Activated naive CD4-positive, alpha-beta T cell treated with anti-CD3 and anti-CD28 coated beads, Interleukin-2, amount 50 U/mL, for 24 hours (primary cell): ENCODE results near the gene GARNL3.

Experiments used
- H3K27ac Mint-ChIP-seq: one replicate; pipeline ENCODE4 v1.8.0; 2021; ENCODE audit warnings: mild to moderate bottlenecking, mixed read lengths
- H3K27me3 Mint-ChIP-seq: one replicate; pipeline ENCODE4 v1.8.0; 2021; ENCODE audit warnings: mixed read lengths
- H3K36me3 Mint-ChIP-seq: one replicate; pipeline ENCODE4 v1.8.0; 2021; ENCODE audit warnings: mixed read lengths
- H3K4me1 Mint-ChIP-seq: one replicate; pipeline ENCODE4 v1.8.0; 2021; ENCODE audit warnings: mixed read lengths
- H3K4me3 Mint-ChIP-seq: one replicate; pipeline ENCODE4 v1.8.0; 2021; ENCODE audit warnings: mild to moderate bottlenecking, mixed read lengths
- H3K9me3 Mint-ChIP-seq: one replicate; pipeline ENCODE4 v1.8.0; 2021; ENCODE audit warnings: mixed read lengths

The GARNL3 gene

DNA sequence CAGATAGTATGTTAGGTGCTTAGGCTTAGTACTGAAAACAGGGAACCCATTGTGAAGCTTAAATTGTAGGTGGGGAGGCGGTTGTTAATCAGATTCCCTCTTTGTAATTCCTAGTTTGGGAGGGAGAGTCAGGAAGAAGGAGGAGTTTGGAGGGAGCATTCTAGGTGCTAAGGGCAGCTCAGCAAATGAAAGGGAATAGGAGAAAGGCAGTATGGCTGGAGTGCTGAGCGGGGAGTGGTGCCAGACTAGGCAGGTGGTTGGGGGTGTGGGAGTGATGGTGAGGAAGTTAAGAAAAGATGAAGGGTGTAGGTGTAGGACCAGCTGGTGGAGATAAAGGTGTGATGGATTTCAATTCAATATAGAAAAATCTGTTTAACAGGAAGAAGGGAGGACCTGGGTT lies 11.1 kb upstream of the GARNL3 start:
- H3K4me3 Mint-ChIP-seq, result no peak overlapping the region
- H3K9me3 Mint-ChIP-seq, result no peaks in the 10 kb centered on the region
- no peak overlapping the region for H3K27ac Mint-ChIP-seq
- H3K27me3 Mint-ChIP-seq, result peaks cover 10% of the 10 kb centered on the region
- no peaks in the 10 kb centered on the region for H3K4me1 Mint-ChIP-seq
- H3K36me3 Mint-ChIP-seq, result peaks cover 2% of the 10 kb centered on the region

DNA sequence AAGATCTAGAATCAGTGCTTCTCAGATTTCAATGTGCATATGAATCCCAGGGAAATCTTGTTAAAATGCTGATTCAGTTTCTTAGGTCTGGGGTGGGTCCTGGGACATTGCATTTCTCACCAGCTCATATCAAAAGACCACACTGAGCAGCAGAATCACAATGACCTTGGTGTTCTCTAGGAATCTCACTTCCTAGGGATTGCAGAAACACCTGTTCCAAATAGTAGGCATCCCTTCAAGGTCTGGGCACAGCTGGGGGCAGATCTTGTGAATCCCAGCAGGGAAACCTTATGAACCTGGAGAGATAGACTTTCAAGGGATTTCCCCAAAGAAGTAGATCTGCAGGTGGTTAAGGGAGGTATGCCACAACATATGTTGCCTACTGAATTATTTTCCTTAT lies 8.9 kb upstream of the GARNL3 start:
- Mint-ChIP-seq H3K36me3 (peaks cover 2% of the 10 kb centered on the region), H3K4me3 (no peak overlapping the region), H3K27me3 (peaks cover 6% of the 10 kb centered on the region)

DNA sequence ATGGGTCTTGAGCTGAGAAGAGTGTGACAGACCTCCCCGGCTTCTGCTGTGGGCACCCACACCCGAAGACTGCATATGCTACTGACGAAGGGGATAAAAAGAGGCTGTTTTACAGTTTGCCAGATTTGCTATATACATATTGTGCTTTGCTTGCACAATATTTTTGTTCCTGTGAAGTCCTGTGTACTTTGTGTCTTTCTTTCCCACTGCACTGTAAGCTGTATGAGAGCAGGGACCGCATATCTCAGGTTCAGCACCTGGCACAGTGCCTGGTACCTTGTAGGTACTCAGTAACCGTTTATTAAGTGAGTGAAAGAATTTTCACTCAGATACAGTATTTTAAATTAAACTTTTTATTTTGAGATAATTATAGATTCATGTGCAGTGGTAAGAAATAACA lies 8.2 kb upstream of the GARNL3 start:
- no peaks in the 10 kb centered on the region for H3K4me1 Mint-ChIP-seq
- no peak overlapping the region for H3K27ac Mint-ChIP-seq
- no peaks in the 10 kb centered on the region for H3K36me3 Mint-ChIP-seq
- peaks cover 4% of the 10 kb centered on the region for H3K27me3 Mint-ChIP-seq
- H3K9me3 Mint-ChIP-seq, result no peaks in the 10 kb centered on the region
- no peak overlapping the region for H3K4me3 Mint-ChIP-seq

More for the DNA sequence above, 8.9 kb upstream of the GARNL3 start:
- Mint-ChIP-seq H3K9me3 (no peaks in the 10 kb centered on the region), H3K27ac (no peak overlapping the region), H3K4me1 (no peaks in the 10 kb centered on the region)

DNA sequence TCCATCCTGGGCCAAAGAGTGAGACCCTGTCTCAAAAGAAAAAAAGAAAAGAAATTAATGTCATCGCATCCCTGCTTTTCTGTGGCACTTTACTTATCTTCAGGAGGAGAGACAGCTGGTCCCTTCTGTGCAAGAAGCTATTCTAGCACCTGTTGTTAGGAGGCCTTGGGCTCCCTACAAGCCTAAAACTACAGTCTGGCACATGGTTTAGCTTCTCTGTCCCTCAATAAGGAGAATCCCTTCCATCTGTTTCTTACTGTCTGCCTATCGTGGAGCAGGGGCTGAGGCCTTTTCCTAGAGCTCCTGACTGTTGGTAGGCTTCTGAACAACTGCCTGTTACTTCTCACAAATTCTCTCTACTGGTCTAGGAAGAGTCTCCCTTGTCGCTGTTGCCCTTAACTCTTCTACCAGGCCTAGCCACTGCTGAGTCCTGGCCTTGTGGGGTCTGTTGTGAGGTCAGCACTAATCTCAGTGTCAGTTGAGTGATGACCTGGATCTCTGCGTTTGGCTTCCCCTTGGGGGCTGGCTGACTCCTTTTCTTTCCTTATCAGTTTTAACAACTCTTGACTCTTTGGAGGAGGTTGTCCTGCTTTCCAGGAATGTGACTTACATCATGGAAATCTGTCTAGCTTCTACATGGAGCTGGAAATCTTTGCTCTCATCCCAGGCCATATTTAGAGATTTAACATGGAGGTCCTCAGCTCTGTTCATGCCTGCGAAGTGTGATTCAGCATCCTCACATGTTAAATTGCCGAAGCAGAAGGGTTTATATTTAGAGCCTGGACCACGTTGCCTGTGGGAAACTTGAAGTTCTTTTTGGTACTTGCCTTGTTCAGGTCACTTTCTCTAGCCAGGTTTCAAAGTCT lies 5.7 kb upstream of the GARNL3 start:
- Mint-ChIP-seq H3K4me3 (no peak overlapping the region), H3K4me1 (no peaks in the 10 kb centered on the region), H3K27ac (no peak overlapping the region), H3K27me3 (peaks cover 2% of the 10 kb centered on the region), H3K9me3 (no peaks in the 10 kb centered on the region), H3K36me3 (no peaks in the 10 kb centered on the region)

DNA sequence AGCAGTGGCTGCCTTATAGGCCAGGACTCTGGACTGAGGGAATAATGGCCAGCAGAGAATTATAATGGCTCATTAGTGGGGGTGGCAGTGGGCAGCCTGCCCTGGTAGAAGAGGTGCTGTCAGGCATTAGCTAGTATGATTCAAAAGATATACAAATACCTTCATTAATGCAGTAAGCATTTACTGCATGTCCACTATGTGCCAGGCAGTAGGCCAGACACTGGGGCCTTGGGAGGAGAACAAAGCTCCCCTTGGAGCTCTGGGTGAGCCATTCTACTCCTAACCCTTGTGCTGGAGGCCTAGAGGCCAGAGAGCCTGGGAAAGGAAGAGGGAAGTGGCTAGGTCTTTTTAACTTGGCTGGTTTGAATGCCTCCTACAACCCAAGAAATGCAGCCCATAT lies 2.0 kb upstream of the GARNL3 start:
- Mint-ChIP-seq H3K4me1 (no peaks in the 10 kb centered on the region), H3K27me3 (peaks cover 2% of the 10 kb centered on the region), H3K36me3 (no peaks in the 10 kb centered on the region), H3K27ac (no peak overlapping the region), H3K9me3 (no peaks in the 10 kb centered on the region), H3K4me3 (no peak overlapping the region)

DNA sequence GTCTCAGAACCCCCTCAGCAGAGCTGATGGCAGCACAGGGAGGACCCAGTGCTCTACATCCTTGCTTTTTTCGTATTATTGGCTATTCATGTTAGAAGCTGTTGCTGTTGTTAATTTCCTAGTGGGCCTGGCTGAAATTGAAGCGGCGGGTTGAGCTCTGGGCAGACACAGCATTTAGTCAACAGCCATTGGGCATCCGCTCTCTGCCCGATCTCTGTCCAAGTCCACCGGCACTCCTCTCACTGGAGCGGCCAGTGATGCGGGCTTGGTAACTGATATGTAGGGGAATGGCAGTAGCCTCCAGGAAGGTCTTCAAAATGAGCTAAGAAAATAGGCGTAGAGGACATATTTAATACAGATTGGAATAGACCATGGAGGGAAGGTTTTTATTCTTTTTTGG lies 1.3 kb upstream of the GARNL3 start:
- Mint-ChIP-seq H3K9me3 (no peaks in the 10 kb centered on the region), H3K4me3 (no peak overlapping the region), H3K4me1 (no peaks in the 10 kb centered on the region), H3K27me3 (peaks cover 2% of the 10 kb centered on the region), H3K27ac (no peak overlapping the region), H3K36me3 (no peaks in the 10 kb centered on the region)

DNA sequence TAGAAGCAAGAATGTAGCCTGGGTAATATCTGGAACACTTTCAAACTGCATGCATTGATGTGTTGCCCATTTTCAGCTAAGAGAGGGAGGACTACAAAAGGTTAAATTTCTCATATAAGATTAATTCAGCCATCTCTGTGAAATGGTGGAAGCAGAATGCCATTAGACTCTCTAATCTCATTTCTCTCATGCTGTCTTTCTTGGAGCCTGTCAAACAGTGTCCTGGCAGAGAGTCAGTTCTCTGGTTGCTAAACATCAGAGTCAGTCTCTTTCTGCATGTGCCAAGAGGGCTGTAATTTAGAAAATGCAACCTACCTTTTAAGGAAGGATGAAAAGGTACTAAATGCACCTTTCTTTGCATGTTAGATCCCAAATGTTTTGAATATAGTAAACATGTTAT lies 910 bp upstream of the GARNL3 start:
- peaks cover 2% of the 10 kb centered on the region for H3K27me3 Mint-ChIP-seq

DNA sequence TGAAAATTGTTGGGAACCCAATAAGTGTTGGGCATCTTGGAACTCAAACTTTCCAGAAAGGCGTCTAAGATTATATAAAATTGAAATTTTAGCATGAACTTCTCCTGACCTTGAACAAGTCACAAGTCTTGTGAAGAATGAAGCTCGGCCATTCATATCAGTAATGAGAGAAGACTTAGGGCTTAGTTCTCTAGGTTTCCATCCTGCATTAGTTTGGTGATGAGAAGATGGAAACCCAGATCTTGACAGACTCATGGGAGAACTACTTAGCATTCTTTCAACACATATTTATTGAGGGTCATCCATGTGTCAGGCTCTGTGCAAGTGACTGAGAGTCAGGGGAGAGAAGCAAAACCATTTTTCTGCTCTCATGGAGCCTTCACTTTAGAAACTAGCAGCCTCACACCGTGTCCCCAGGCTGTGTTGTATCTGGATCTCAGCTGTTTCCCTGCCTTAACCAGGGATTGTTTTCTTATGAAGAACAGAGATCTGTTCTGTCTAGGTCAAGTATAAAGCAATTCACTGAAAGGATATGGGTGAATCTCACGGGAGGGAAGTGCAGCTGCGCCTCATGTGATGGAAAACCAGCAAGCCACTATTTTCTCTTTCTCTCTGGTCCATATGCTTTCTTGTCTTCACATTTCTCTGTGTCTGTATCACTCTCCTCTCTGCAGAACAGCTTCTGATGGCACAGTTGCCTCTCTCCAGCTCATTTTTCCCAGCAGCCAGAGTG lies 3.4 kb downstream of the GARNL3 start:
- Mint-ChIP-seq H3K36me3 (no peaks in the 10 kb centered on the region), H3K4me1 (no peaks in the 10 kb centered on the region), H3K27me3 (no peaks in the 10 kb centered on the region), H3K27ac (no peak overlapping the region), H3K4me3 (no peak overlapping the region), H3K9me3 (no peaks in the 10 kb centered on the region)

More for the DNA sequence above, 910 bp upstream of the GARNL3 start:
- Mint-ChIP-seq H3K27ac (no peak overlapping the region), H3K9me3 (no peaks in the 10 kb centered on the region), H3K4me1 (no peaks in the 10 kb centered on the region), H3K36me3 (no peaks in the 10 kb centered on the region), H3K4me3 (no peak overlapping the region)

DNA sequence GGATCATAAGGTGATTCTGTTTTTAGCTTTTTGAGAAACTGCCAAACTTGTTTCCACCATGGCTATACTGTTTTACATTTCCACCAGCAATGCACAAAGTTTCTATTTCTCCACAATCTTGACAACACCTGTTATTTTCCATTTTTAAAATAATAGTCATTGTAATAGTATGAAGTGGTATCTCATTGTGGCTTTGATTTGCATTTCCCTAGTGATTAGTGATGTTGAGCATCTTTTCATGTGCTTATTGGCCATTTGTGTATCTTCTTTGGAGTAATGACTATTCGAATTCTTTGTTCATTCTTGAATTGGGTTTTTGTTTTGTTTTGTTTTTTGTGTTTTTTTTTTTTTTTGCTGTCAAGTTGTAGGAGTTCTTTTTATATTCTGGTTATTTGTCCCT lies 4.9 kb downstream of the GARNL3 start:
- Mint-ChIP-seq H3K27me3 (no peaks in the 10 kb centered on the region), H3K9me3 (no peaks in the 10 kb centered on the region), H3K36me3 (no peaks in the 10 kb centered on the region), H3K4me3 (no peak overlapping the region), H3K4me1 (no peaks in the 10 kb centered on the region), H3K27ac (no peak overlapping the region)

DNA sequence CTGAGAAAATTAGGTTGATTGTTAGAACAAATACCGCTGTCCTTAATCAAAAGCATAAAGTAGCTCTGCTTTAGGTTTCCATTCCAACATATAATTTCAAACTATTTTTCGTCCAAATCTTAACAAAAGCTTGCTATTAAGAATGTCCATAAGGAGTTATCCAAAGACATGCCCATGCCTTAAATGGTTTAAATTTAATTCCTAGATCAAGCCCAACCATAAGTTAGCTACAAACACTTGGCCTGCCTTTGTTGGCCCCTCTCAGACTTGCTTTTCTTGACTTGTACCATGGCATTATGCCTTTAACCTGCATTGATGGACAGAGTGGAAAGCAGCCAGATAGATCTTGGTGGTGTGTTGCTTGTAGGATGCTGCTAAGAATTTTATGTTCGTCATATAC lies 8.8 kb downstream of the GARNL3 start:
- H3K27me3 Mint-ChIP-seq, result peaks cover 2% of the 10 kb centered on the region
- no peaks in the 10 kb centered on the region for H3K9me3 Mint-ChIP-seq
- no peak overlapping the region for H3K4me3 Mint-ChIP-seq
- peaks cover 1% of the 10 kb centered on the region for H3K36me3 Mint-ChIP-seq
- H3K4me1 Mint-ChIP-seq, result peaks cover 3% of the 10 kb centered on the region
- H3K27ac Mint-ChIP-seq, result no peak overlapping the region

DNA sequence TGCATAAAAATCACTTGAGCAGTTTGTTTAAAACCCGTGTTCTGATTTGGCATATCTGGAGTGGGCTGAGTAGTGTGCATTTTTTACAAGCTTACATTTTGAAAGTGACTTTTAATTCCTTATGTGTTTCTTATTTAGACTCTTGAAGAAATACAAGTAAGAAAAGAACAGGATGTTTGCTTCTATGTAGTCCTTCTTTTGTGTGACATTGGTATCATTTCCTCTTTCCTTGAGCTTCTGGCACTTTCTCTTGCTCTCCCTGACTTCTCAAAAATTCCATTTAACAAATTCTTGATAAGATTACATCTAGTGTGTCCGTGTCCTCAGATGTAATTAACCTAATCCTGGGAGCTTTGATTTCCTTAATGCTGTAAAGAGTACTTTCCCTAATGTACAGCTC lies 12.5 kb downstream of the GARNL3 start:
- Mint-ChIP-seq H3K36me3 (peaks cover 1% of the 10 kb centered on the region), H3K27ac (no peak overlapping the region), H3K4me3 (no peak overlapping the region), H3K9me3 (no peaks in the 10 kb centered on the region), H3K4me1 (peaks cover 4% of the 10 kb centered on the region), H3K27me3 (peaks cover 7% of the 10 kb centered on the region)

DNA sequence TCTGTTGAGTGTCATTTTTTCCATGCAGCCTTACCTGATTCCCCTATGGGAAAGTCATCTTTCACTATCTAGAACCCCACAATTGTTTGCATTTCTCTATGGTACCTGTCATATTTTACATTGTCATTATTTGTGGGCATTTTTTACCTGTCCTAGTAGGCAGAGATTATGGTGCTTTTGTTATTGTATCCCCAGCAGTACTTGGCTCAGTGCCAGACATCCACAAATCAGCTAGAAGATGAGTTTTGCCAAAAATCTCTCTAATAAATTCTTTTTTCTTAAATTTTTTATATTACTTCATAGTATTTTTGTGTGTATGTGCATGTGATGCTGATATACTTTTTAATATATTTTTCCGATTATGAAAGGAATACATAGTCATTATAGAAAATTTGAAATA lies 13.2 kb downstream of the GARNL3 start:
- H3K27ac Mint-ChIP-seq, result no peak overlapping the region
- H3K4me3 Mint-ChIP-seq, result no peak overlapping the region
- H3K4me1 Mint-ChIP-seq, result peaks cover 4% of the 10 kb centered on the region
- H3K36me3 Mint-ChIP-seq, result peaks cover 1% of the 10 kb centered on the region
- no peaks in the 10 kb centered on the region for H3K9me3 Mint-ChIP-seq
- H3K27me3 Mint-ChIP-seq, result peaks cover 7% of the 10 kb centered on the region

DNA sequence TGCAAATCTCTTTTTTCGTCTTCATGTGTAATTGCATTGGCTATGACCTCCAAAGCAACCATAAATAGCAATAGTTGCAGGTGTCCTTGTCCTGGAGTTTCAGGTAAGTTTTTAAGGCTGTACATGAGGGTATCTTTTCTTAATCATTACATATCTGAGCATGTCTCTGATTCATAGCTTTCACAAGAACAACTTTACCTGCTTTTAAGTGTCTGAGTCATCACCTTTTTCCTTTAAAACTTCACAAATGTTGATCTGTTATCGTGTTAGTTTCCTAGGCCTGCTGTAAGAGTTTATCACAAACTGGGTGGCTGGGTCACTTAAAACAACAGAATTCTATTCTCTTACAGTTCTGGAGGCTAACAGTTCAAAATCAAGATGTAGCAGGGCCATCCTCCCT lies 13.8 kb downstream of the GARNL3 start:
- Mint-ChIP-seq H3K27me3 (peaks cover 7% of the 10 kb centered on the region), H3K36me3 (peaks cover 1% of the 10 kb centered on the region), H3K27ac (no peak overlapping the region), H3K9me3 (no peaks in the 10 kb centered on the region), H3K4me1 (peaks cover 4% of the 10 kb centered on the region), H3K4me3 (no peak overlapping the region)

DNA sequence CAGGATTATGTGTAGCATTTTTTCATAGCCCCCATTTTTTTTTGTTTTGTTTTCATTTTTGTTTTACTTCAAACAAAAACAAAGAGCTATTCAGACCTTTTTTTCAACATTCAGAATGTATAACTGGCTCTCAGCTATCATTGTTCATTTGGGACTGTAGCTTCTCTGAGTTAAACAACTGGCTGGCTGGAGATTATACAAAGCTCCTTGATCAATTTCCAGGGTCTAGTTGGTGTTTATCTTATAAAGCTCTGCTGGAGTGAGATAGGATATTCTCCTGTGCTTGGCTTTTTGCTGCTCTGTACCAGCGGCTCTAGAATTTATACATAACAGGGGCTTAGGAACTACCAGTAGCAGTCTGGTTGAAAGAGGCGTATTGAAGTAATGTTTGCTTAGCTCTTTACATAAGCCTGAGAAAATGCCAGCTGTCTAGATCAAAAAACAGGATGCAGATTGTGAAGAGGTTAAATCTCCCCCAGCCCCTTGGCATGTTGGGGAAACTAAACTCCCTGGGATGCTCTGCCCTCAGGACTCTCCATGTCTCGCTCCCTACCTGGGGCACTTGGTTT lies 15.2 kb downstream of the GARNL3 start:
- peaks cover 1% of the 10 kb centered on the region for H3K36me3 Mint-ChIP-seq
- H3K9me3 Mint-ChIP-seq, result no peaks in the 10 kb centered on the region
- H3K4me3 Mint-ChIP-seq, result no peak overlapping the region
- H3K4me1 Mint-ChIP-seq, result peaks cover 4% of the 10 kb centered on the region
- no peak overlapping the region for H3K27ac Mint-ChIP-seq
- peaks cover 7% of the 10 kb centered on the region for H3K27me3 Mint-ChIP-seq

DNA sequence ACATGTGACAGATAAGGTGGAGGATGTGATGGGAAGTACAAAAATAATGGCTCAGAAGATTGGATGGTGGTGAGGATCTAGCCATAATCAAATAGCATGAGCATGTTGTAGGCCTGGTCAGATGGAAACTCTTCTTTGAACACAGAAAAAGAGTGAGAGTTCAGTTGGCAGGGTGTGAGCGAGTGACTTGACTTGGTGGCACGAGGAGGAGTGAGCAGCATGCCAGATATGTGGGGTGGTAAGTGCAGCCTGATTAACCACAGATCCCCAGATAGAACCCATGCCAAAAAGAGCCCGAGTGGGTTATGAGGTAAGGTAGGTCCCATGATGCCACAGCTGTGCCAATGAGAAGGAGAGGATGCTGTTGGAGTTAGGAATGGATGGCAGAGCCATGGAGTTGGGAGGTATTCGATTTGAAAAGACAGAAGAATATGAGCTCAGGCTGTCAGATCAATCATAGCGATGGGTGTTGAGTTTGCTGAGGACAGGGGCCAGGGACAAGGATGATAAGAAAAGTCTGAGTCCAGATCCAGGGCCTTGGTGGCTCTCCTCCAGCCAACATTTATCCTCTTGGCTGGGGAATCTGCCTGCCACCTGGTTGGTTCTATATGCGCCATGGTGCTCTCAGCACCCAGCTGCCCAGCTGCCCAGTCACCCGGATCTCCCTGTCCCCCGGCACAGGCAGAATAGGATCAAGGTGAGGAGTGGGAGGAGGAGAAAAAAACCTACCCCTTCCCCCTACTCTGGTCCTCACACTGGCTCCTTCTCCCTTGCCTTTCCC lies 16.5 kb downstream of the GARNL3 start:
- Mint-ChIP-seq H3K4me1 (peaks cover 4% of the 10 kb centered on the region), H3K27ac (no peak overlapping the region), H3K36me3 (peaks cover 1% of the 10 kb centered on the region), H3K27me3 (peaks cover 5% of the 10 kb centered on the region), H3K4me3 (no peak overlapping the region), H3K9me3 (no peaks in the 10 kb centered on the region)
